HG03159 (cell line): ENCODE measurements around the gene CLRN2.

ENCODE experiments used
- ATAC-seq: cut with Tn5 transposase; IDR thresholded peaks from one replicate; pipeline ENCODE4 v1.9.1; 2021; ENCODE audit warnings: mild to moderate bottlenecking, moderate library complexity; ENCODE audit not compliant: unreplicated experiment

CLRN2 gene, protein sequence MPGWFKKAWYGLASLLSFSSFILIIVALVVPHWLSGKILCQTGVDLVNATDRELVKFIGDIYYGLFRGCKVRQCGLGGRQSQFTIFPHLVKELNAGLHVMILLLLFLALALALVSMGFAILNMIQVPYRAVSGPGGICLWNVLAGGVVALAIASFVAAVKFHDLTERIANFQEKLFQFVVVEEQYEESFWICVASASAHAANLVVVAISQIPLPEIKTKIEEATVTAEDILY

DNA sequence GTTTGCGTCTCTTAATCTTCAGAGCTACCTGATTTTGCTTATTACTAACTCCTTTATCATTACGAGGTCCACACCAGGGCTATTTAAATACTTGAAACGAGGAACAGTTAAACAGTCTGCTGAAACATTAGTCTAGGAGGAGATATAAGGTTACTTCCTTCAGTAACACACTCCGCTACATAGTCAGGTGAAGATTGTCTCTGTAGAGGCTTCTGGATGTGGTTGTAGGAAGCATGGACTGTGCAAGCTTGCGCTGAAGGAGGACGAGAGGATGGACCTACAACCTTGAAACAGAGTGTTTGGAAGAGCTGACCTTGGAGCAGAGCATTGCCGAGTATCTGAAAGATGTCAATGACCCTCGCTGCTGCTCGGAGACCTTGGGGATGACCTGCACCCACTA lies at the start of gene CLRN2:
Gene CLRN2, plus strand, starts transcription at position 301 of the 400 bp plus-strand sequence. CDS start 102 bp downstream, outside the sequence.
- no peak for ATAC-seq

DNA sequence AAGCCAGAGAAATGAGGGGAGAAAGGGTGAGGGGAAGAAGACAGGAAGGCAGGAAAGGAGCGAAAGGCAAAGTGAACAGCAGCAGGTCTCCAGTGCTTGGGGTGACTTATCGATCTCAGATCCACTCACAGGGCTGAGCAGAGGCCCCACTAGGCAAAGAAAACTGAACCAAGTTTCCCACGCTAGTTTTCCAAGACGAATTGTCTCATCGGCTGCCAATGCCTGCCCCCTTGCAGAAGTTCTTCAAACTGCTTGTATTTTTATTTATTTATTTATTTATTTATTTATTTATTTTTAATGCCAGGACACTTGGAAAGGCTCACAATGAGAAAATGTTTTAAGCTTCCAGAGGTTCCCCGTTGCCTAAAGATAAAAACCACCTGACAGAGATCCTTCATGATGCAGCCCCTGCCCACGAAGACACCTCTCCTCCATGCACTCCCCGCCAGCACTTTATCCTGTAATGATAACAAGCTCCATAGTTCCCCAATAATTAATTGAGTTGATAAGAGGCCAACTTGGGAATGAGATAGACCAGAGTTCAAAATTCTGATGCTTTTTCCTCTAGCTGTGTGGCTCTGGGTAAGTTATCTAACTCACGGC lies 46.2 kb upstream of the CLRN2 start:
- ATAC-seq = no peak

DNA sequence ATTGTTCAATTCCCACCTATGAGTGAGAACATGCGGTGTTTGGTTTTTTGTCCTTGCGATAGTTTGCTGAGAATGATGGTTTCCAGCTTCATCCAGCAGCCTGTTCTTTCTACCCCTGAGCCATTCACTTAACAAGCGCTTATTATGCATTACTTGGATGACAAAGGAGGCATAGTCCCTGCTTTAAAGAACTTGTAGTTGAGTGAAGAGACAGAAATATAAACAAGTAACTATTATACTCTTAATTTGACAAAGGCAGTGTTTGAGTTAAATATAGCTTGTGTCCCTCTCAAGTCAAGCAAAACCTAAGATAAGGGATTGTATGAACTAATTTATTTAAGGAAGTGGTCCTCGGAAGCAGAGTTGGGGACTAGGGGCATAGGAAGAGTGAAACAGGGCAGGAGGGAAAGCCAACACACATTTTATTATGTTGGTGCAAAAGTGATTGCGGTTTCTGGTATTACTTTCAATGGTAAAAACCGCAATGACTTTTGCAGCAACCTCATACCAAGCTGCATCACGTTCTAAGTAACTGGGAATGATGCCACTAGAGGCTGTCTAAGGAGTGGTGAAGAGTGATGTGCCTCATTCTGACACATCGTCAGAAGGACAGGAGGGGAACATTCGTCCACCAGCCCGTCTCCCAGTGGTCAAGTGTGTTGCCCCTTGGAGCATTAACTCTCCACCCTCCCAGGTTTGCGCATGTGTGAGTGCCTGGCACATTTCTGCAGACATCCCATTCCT lies 44.9 kb upstream of the CLRN2 start:
- ATAC-seq = no peak

DNA sequence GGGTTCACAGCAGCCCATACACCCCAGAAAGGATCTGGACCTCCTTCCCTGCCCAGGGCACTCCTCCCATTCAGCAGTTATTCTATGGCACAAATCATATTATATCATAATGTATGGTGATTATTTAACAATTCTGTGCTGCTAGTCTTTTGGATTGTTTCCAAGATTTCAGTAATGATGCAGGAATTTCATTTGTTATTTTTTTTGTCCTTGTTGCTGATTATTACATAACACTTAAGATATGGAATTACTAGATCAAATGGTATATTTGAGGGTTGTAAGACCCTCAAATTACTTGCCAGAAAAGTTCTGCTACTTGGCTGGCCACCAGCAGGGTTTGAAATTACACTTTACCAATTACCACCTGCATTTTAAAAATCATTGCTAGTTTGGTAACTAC lies 39.5 kb upstream of the CLRN2 start:
- ATAC-seq = no peak

DNA sequence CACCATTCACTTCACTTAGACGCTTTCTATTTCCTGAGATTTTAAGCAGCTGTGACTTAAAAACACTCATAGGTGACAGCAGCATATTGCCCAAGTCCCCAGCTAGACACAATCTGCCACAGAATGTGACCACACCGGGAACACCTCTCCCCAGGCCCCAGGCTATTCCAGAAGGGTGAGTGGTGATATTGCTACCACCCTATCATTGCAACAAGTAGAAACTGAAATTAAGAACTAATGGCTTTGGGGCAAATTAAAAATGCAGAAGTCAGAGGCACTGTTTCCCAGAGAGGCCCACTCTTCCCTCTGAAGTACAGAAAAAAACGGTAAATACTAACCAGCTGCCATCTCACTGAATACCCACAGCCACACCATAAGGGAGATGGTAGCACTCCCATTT lies 38.1 kb upstream of the CLRN2 start:
- no peak for ATAC-seq

DNA sequence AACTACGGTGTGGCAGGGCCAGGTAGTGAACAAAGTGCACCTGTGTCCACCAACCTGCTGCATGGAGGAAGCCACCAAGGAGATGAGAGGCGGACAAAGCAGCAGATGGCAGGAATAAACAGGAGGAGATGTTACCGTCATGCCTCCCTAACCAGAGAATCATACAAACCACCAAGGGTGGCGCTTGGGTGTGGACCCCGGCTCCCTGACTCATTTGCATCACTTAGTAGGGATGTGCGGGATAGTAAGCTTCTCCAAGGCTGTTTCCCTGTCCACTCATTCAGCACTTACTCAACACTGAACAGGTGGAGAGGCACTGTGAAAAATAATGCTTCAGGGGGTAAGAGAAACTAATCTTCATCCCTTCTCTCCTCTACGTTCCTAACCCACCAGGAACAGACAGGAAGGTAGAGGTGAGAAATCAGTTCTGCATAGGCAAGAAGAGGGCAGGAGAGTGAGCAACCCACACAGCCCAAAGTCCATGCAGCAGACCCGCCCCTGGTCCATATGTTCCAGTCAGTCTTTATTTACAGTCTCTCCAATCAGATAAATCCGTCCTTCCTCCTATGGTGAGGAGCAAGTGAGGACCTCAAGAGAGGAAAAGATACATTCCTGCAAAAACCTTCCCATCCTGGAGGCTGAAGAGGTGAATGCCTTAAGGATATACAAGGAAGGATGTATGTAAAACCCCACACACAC lies 37.0 kb upstream of the CLRN2 start:
- ATAC-seq = no peak

DNA sequence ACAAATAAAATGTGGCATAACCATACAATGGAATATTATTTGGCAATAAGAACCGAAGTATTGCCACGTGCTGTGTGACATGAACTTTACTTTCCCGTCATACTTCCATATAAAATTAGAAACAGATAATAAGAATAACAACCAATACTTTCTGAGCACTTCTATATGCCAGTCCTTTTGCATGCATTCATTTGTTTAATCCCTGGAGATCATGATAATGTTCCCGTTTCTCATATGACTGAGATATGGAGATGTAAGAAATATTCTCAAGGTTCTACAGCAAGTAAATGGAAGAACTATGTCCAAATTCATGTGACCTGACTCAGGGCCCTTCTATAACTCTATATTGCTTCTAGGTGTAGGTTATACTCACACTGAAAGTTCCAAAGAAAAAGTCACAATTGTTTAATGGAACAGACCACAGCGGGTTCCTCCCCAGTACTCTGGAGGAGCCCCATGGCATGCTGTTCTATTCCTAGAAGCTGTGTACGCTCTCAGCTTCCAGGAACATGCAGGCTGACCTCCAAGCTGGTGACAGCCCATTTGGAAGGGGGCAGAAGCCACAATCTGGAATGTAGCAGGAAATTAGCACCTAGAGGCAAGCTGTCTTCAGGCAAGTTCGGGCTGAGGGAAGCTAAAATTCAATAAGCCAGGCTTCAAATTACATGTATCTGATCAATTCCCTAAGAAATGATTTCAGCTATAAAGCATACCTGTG lies 34.6 kb upstream of the CLRN2 start:
- ATAC-seq = no peak

DNA sequence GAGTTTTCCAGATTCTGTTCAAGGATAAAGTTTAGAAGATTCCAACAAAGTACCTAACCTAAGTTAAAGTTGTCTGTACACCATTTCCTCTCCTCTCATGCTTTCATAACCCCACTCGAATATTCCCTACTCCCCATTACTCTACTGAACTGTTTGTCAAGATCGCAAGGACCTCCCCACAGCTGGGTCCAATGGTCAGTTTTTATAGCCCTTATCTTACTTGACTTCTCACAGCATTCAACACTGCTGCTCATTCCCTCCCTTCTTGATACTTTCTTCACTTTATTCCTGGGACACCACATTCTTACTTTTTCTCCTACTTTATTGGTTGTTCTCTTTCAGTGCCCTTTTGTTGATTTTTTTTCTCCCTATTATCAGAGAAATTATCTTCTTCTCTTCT lies 34.0 kb upstream of the CLRN2 start:
- ATAC-seq = no peak

DNA sequence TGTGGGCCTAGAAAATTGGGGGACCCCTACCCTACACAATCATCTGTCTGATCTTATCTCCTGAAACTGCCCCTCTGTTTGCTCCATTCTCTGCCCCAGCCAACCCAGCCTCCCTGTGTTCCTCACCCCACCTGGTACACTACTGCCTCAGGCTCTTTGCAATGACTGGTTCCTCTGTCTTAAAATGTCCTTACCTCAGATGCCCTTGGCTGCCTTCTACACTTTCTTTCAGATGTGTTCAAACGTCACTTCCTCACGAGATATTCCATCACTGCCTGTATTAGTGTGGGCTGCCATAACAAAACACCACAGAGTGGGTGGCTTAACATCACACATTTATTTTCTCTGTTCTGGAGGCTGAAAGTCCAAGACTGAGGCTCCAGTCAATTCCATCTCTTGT lies 32.2 kb upstream of the CLRN2 start:
- ATAC-seq = no peak

DNA sequence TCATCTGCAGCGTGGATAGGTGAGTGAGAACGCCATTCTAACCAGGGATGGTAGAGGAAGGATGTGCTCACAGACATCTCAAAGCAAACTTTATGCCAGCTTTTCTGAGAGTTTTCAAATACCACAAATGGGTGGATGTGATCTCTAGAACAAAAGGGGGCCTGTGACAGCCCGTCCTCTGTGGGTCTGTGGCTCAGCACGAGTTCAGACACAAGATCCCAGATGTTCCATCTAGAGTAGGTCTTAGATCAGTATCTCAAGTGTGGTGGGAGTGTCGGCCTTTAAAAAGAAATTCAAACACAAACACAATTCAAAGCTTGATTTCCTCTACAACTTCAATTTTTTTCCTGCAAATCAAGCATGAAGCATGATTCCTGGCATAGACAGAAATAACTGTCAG lies 25.8 kb upstream of the CLRN2 start:
- no peak for ATAC-seq

DNA sequence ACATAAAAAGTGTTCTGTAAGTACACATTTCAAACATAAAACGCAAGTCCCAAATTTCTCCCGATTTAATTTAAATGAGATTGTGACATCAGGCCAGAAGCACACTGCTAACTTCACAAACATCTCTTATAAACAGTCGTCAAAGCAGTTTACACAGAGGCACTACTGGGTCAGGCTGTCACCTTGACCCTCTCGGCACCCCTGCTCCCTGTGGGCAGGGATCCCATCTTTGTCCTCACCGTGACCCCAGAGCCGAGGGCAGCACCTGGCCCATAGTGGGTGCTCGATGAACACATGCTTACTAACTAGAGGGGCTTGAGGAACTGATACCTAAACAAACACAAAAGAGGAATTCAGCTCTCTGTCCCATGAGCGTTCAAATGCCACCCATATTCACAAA lies 25.2 kb upstream of the CLRN2 start:
- ATAC-seq = no peak

DNA sequence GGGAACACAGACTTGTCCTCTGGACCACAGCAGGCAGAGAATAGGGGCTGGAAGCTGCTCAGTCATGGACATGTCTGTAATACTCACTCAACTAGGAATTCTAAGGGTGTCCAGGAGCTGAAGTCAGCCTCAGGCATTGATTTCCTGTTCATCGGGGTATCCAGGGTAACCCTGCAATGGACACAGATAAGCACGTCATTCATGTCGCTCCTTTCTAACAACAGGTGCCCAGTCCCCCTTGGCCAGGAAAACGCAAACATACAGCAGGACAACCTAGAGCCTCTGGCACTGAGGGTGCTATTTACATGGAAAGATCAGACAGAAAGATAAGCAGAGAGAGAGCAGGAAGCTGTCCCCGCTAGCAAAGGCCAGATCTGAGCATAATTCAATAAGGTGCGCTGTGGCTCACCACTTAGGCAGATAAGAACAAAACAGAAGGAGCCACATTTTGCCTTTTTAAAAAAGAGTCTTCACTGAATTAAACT lies 24.3 kb upstream of the CLRN2 start:
- ATAC-seq = no peak

DNA sequence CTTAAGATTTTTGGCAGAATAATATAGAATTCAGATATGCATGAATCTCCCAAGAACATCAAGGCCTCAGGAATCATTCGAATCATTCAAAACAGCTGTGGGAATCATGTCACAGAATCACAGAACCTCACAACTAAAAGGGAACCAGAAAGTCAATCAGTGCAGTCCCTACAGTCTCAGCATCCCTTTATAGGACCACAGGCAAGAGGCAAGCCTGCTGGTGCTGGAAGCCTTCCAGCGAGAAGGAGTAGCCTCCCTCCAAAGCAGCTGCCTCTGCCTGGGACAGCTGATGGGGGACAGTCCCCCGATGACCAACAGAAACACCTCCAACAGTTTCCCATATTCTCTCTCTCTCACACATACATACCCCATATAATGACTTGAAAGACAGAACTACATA lies 23.8 kb upstream of the CLRN2 start:
- no peak for ATAC-seq

DNA sequence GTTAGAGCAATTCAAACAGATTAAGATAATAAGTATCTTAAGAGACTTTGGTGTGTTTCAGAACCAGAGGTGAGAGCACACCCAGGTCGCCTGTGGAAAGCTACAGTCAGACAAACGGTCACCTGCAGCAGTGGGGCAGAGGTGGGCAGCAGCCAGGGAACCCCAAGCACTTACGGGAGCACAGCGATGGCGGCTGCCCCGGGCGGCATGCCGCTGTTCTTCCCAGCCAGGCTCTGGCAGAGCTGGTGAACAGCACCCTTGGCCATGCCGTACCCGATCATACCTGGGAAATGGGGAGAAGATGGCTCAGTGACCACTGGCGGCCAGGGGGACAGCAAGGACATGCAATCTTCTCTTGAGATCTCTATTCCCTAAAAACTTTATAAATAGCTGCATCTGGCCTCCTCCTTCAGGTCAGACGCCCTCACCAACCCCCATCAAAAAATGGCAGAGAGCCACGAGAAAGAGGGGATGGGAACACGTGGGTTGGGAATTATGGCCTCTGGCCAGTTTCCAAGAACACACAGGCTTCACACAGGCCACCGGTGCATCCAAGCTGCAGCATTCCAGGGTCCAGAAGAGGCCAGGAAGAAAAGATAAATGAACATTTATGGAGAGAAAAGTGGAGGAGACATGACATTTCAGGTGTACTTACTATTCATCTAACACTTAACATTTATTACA lies 22.8 kb upstream of the CLRN2 start:
- no peak for ATAC-seq

DNA sequence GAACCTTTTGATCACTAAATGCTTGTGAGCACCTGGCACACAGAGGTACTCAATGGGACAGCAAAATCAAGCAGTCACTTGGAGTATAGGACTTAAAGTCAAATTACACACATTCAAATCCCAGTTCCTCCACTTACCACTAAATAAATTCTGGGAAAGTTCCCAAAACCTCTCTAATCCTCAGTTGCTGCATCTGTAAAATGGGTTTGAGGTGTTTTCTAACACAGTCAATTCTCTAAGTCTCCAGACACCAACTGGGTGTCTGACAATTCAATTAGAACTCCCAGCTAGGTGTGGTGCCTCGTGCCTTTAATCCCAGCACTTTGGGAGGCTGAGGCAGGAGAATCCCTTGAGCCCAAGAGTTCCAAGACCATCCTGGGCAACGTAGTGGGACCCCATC lies 22.1 kb upstream of the CLRN2 start:
- ATAC-seq = no peak

DNA sequence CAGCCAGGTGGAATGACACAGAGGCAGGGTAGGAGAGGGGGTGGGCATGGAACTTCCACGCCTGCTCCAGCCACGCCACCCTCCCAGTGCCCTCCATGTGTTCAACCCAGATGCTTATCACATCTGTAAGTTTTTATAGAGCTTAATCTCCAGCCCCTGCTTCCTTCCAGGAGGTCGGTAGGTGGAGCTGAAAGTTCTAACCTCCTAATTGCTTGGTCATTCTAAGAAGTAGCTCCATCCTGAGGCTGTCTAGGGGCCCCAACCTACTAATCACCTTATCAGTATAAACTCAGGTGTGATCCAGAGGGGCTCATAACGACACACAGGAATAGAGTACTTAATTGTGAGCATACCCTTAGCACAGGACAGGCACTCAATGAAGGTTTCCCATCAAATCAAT lies 21.3 kb upstream of the CLRN2 start:
- no peak for ATAC-seq

DNA sequence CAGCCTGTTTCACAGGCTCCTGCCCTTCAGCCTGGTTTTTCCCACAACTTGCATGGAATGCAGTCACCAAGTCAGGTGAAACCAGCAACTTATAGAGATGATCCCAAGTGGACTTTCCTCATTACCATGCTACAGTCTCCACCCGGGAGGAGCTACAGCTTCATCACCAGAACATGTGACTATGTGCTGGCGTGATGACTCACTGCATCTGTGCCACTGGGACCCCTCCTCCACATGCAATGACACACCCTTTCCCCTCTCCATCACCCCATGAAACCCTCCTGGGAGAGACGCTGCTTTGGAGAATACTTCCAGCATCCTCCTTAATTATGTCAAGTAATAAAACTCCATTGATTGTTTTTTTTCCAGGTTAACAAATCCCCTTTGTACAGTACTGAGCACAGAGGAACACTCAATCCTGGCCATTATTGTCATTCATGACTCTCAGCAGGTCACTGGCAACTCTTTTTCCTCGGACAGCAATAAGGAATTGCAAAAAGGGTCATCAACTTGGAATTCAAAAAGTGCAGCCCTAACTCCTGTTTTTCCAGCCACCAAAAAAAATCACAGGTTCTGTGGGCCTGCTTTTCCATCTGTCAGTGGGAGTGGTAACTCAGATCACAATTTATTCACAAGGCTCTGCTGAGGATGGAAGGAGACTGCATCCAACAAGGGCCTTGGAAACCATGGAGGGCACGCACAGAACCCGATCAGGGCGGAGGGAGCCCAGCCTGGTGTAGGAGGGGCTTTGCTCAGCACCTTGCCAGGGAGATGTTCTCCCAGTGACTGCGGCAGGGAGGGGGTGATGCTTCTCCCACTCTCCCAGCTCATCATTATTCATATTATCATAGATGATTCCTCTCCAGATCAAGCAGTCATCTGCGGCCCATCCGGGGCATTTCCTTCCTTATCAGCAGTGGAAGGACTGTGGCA lies 20.4 kb upstream of the CLRN2 start:
- no peak for ATAC-seq

DNA sequence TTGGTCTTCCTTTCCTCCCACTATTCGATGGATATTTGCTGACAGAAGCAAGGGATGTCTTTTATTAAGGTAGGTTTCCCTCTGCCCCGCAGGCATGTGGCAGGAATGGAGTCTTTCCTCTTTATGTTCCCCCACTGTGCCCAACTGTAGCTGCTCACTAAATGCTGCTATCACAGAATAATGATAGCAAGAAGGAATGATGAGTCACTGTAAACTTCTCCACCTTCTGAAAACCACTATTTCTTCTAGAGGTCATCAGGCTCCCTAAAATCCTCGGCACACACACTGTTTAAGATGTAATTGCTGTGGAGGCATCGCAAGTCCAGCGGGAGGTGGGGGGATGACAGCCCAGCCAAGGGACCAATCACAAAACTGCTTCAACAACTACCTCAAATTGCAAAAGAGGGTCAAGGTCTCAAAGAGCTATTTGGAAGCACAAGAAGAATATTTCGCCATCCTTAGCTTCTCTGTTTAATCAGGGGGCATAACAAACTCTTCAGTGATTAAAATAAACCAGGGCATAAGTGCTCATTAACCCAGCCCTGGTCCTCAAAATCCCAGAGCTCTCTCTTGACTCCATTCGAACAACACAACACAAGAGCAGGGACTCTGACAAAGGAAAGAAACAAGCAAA lies 17.0 kb upstream of the CLRN2 start:
- no peak for ATAC-seq

DNA sequence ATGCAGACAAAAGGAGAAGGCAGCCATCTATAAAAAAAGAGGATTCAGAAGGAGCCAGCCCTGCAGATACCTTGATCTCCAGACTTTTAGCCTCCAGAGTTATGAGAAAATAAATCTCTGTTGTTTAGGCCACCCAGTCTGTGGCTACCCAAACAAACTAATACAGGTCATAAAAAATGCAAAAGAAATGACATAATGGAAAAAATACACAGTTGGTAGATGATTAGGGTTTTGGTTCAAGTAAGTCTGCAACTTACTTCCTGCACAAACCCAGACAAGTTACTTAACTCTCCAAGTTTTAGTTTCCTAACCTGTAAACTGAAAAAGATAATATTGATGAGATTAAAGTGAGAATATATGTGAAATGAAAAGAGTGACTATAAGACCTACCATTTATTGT lies 14.4 kb upstream of the CLRN2 start:
- ATAC-seq = no peak
